ENCODE measurements around the gene C11orf42. TPM values are rescaled to one million over a fixed set of nuclear protein-coding genes. Genes with fewer than 3 reads are reported as not detected.

The C11orf42 gene
- total RNA-seq, 1 donor from 2014 or later = not detected

GRCh38 chr11:6229911-6230310, 24.6 kb downstream of the C11orf42 start:
- no peak overlapping the region for H3K4me3 ChIP-seq
- no peak overlapping the region for H3K27ac ChIP-seq (replicated peaks)
- no peaks in the 10 kb centered on the region for H3K9me3 ChIP-seq (replicated peaks)
- TF ChIP-seq, protein P1, sequence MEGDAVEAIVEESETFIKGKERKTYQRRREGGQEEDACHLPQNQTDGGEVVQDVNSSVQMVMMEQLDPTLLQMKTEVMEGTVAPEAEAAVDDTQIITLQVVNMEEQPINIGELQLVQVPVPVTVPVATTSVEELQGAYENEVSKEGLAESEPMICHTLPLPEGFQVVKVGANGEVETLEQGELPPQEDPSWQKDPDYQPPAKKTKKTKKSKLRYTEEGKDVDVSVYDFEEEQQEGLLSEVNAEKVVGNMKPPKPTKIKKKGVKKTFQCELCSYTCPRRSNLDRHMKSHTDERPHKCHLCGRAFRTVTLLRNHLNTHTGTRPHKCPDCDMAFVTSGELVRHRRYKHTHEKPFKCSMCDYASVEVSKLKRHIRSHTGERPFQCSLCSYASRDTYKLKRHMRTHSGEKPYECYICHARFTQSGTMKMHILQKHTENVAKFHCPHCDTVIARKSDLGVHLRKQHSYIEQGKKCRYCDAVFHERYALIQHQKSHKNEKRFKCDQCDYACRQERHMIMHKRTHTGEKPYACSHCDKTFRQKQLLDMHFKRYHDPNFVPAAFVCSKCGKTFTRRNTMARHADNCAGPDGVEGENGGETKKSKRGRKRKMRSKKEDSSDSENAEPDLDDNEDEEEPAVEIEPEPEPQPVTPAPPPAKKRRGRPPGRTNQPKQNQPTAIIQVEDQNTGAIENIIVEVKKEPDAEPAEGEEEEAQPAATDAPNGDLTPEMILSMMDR (IDR thresholded peaks at IDR 0.05; ENCODE audit: borderline replicate concordance) = no peak
- no peak for DNase-seq
- no peaks in the 10 kb centered on the region for H3K36me3 ChIP-seq
- H3K4me1 ChIP-seq = peaks cover 41% of the 10 kb centered on the region
- no peaks in the 10 kb centered on the region for H3K27me3 ChIP-seq (ENCODE audit: low read depth)
- intact Hi-C loops (cut with micrococcal nuclease) = no loop called here

- H3K27me3 ChIP-seq (ENCODE audit: low read depth) = no peaks in the 10 kb centered on the region
- TF ChIP-seq, protein P1 (IDR thresholded peaks at IDR 0.05; ENCODE audit: borderline replicate concordance) = no peak
- DNase-seq = no peak
- intact Hi-C loops (cut with micrococcal nuclease) = no loop called here
- H3K27ac ChIP-seq (replicated peaks) = no peak overlapping the region
- H3K4me3 ChIP-seq = no peak overlapping the region
- H3K36me3 ChIP-seq = no peaks in the 10 kb centered on the region
- peaks cover 29% of the 10 kb centered on the region for H3K4me1 ChIP-seq
- no peaks in the 10 kb centered on the region for H3K9me3 ChIP-seq (replicated peaks)
Measured at GRCh38 chr11:6232899-6233298, 27.5 kb downstream of the C11orf42 start.

- no peak for DNase-seq
- Histone ChIP-seq H3K4me1 (peaks cover 29% of the 10 kb centered on the region), H3K27me3 (ENCODE audit: low read depth) (no peaks in the 10 kb centered on the region), H3K4me3 (peak overlapping the region; percentile 90), H3K36me3 (no peaks in the 10 kb centered on the region), H3K9me3 (replicated peaks) (no peaks in the 10 kb centered on the region), H3K27ac (replicated peaks) (peak overlapping the region; percentile 86)
- intact Hi-C loops (cut with micrococcal nuclease) = no loop called here
- TF ChIP-seq, protein P1 (IDR thresholded peaks at IDR 0.05; ENCODE audit: borderline replicate concordance) = no peak
Measured at GRCh38 chr11:6233984-6234386, 28.6 kb downstream of the C11orf42 start.

- TF ChIP-seq, protein P1 (IDR thresholded peaks at IDR 0.05; ENCODE audit: borderline replicate concordance) = peak; percentile 22
- Histone ChIP-seq H3K9me3 (replicated peaks) (no peaks in the 10 kb centered on the region), H3K36me3 (no peaks in the 10 kb centered on the region), H3K4me3 (peak within 1 kb of the TSS; percentile 90), H3K27ac (replicated peaks) (peak within 1 kb of the TSS; percentile 88), H3K27me3 (ENCODE audit: low read depth) (no peaks in the 10 kb centered on the region), H3K4me1 (peaks cover 29% of the 10 kb centered on the region)
- peak; percentile 100 for DNase-seq
- intact Hi-C loops (cut with micrococcal nuclease) = no loop called here
Measured at GRCh38 chr11:6234387-6235107, 29.2 kb downstream of the C11orf42 start, which contains the start of gene FHIP1B. TSS of gene FHIP1B (minus strand) at chr11:6234636. CDS start at chr11:6224516, 10,120 bp downstream.

DNA sequence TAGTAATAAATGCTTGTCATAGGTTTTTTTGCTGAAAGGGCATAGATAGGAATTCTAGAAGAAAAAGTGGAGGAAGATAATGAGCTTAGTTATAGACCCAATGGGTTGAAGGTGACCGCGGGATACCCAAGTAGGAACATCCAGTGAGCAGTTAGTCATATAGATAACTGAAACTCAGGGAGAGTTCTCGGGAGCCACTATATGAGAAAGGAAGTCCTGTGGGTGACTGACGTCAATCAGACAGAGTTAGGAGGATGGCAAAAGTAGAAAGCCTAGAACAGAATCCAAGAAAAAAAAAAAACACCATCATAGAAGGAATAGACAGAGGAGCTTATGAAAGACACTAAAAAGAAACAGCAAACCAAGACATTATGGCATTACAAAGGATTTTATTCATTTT, 31.9 kb downstream of the C11orf42 start:
- Histone ChIP-seq H3K9me3 (replicated peaks) (no peaks in the 10 kb centered on the region), H3K4me1 (peaks cover 28% of the 10 kb centered on the region), H3K4me3 (no peak overlapping the region), H3K27ac (replicated peaks) (no peak overlapping the region), H3K27me3 (ENCODE audit: low read depth) (no peaks in the 10 kb centered on the region), H3K36me3 (no peaks in the 10 kb centered on the region)
- intact Hi-C loops (cut with micrococcal nuclease) = no loop called here
- no peak for DNase-seq
- TF ChIP-seq, protein P1 (IDR thresholded peaks at IDR 0.05; ENCODE audit: borderline replicate concordance) = no peak
